Kidney epithelial cell (primary cell): ENCODE results near the gene APOBEC3F. TPM values are rescaled to one million over a fixed set of nuclear protein-coding genes. Genes with fewer than 3 reads are reported as not detected.

Experiments
- DNase-seq: peaks from one replicate; pipeline ENCODE4 v3.0.0-alpha.2; 2010; ENCODE audit warnings: low read depth
- H3K27me3 ChIP-seq: 2 replicates; pipeline ENCODE4 v1.6.0; 2011; ENCODE audit warnings: low read length; ENCODE audit not compliant: control insufficient read depth, insufficient read depth
- H3K36me3 ChIP-seq: 2 replicates; pipeline ENCODE4 v1.5.1; 2011; ENCODE audit warnings: low read length; ENCODE audit not compliant: control insufficient read depth, insufficient read depth
- H3K4me3 ChIP-seq: 2 replicates; pipeline ENCODE4 v1.5.1; 2011; ENCODE audit warnings: low read depth, mild to moderate bottlenecking, control low read depth, low read length
- total RNA-seq: library from RNA; depleted of rRNA; stranded (reverse); fragments of >200 nt; gene quantifications from 2 replicates; pipeline ENCODE4 v1.2.3, GENCODE V29; 2015
- TF ChIP-seq, protein P1 (sequence below): IDR thresholded peaks from 2 replicates; pipeline ENCODE4 v1.5.1; 2011; ENCODE audit warnings: mild to moderate bottlenecking, moderate library complexity, low read length, control low read depth, inconsistent platforms; ENCODE audit not compliant: insufficient read depth, poor library complexity, severe bottlenecking

The APOBEC3F gene
- total RNA-seq, 1 donor from 2014 or later = 7.5 TPM

DNA sequence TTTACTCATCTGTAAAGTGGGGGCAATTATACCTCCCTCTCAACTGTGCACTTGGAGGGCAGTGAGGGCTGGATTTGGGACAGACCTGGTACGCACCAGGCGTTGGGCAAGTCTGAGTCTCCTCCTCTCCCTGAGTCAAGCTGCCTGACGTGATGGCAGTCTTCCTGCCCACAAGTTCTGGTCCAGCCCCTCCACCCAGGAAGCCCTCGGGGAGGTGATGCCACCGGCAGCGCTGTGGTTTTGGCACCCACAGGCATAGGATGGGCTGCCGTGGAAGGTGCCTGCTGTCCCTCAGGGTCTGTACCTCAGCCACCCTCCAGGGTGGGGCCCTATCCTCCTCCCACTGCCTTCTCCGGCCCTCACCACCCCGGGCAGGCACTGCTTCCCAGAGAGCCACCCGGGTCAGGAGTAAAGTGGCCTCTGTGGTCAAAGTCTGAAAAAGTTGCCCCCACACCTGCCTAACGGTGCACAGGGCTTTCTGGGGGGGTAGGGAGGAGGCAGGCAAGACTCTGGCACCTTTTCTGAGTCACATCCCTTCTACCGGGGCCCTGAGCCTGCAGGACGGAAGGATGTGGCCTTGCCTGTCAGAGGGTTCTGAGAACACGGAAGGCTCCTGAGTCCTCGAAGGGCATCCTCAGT is 49.9 kb downstream of the APOBEC3F start:
- H3K27me3 ChIP-seq = peaks cover 6% of the 10 kb centered on the region
- TF ChIP-seq, protein P1, sequence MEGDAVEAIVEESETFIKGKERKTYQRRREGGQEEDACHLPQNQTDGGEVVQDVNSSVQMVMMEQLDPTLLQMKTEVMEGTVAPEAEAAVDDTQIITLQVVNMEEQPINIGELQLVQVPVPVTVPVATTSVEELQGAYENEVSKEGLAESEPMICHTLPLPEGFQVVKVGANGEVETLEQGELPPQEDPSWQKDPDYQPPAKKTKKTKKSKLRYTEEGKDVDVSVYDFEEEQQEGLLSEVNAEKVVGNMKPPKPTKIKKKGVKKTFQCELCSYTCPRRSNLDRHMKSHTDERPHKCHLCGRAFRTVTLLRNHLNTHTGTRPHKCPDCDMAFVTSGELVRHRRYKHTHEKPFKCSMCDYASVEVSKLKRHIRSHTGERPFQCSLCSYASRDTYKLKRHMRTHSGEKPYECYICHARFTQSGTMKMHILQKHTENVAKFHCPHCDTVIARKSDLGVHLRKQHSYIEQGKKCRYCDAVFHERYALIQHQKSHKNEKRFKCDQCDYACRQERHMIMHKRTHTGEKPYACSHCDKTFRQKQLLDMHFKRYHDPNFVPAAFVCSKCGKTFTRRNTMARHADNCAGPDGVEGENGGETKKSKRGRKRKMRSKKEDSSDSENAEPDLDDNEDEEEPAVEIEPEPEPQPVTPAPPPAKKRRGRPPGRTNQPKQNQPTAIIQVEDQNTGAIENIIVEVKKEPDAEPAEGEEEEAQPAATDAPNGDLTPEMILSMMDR = no peak
- no peaks in the 10 kb centered on the region for H3K36me3 ChIP-seq
- no peak overlapping the region for H3K4me3 ChIP-seq
- no peak for DNase-seq

DNA sequence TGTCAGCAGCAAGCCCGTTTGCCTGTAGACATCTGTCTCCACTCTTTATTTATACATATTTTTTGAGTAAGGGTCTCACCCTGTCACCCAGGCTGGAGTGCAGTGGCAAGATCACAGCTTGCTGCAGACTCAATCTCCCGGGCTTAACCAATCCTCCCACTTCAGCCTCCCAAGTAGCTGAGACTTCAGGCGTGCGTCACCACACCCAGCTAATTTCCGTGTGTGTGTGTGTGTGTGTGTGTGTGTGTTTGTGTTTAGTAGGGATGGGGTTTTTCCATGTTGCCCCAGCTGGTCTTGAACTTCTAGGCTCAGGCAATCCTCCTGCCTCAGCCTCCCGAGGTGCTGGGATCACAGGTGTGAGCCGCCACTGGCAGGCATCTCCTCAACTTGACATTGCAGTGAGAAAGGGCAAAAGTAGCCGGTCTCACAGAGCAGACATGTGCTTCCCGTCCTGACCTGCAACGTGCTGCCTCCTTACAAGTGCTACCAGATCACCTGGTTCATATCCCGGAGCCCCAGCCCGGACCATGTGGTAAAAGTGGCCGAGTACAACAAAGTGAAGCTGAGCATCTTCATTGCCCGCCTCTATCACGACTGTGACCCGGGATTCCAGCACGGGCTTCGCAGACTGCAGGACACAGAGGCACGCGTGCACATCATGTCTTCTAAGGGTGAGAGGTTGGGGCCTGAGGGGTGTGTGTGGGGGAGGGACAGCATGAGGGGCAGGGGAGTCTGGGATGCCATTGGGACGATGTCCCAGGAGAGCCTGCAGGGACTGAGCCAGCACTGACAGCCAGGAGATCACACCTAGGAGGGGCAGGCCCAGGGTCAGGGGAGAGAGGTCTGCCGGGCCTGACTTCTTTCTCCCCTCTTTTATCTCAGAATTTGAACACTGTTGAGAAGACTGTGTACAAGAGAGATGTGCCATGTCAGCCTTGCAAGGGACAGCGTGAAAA is 50.7 kb downstream of the APOBEC3F start:
- Histone ChIP-seq H3K36me3 (no peaks in the 10 kb centered on the region), H3K4me3 (no peak overlapping the region), H3K27me3 (peaks cover 6% of the 10 kb centered on the region)
- DNase-seq = no peak
- TF ChIP-seq, protein P1 = no peak

DNA sequence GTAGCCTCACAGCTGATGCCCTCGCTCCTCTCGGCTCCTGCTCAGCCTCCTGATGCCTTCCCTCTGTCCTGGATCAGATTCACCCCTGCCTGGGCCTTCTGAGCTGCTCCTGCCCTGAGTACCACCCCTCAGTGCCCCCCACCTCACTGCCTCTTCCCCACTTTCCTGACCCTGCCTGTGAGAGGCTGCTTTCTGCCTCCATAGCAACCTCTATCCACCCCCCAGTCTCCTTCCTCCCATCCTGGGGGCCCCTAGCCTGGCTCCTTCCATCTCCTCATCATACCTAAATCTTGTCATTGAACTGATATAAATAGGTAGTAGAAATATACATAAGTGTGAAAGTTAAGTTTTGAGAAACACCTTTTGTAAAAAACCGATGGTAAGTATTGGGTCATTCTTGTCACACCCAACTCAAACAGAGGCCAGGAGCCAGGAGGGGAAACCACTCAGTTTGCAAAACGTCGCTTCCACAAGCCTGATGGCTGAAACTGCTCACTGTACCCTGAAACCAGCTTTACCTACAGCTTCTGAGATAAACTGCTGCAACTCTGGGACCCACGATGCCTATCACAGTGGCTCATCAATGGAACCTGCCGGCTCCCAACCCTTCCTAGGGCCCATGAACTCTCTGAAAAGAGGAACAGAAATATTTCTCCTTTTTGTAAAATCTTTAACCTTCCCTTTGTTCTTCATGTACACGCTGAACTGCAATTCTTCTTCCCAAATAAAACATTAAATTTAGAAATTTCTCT is 51.6 kb downstream of the APOBEC3F start:
- TF ChIP-seq, protein P1 = no peak

DNA sequence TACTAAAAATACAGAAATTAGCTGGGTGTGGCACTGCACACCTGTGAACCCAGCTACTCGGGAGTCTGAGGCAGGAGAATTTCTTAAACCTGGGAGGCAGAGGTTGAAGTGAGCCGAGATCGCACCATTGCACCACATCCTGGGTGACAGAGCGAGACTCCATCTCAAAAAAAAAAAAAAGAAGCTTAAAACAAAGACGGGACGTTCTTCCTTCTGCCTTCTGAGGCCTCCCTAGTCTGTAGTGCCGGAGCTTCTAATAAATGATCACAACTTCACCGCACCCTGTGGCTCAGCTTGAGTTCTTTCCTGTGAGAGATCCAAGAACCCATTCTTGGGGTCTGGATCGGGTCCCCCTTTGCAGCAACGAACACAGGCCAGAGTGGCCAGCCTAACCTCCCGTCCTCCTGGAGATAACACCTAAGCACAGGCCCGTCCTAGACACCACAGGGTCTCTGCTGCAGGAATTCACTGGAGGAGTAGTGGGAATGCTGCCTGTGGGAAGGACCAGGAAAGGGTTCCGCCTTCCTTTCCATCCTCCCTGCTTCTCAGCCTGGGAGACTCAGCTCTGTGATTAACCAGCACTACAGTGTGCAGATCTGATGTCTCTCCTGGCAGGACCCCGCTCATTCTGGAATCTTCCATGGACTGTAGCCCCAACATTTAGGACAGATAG is 54.2 kb downstream of the APOBEC3F start:
- TF ChIP-seq, protein P1 = no peak
- H3K36me3 ChIP-seq = no peaks in the 10 kb centered on the region
- H3K4me3 ChIP-seq = no peak overlapping the region
- peaks cover 6% of the 10 kb centered on the region for H3K27me3 ChIP-seq
- no peak for DNase-seq

More for the DNA sequence above, 51.6 kb downstream of the APOBEC3F start:
- Histone ChIP-seq H3K4me3 (no peak overlapping the region), H3K27me3 (peaks cover 6% of the 10 kb centered on the region), H3K36me3 (no peaks in the 10 kb centered on the region)
- DNase-seq = no peak

DNA sequence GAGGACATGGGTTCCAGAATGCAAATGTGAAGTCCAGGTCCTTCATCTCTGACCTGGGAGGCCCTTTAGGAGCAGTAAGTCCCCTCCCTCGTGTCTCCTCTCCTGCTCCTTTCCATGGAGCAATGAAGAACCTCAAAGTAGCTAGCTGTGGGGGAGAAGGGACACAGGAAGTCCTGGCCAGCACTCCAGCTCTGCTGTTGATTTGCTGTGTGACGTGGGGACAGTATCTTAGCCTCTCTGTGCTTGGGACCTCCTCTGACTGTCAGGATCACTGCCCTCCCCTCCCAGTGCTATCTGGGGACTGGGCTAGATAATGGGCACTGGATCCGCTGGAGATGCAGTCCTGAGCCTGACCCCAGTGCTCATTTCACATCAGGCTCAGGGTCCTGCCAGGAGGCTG is 55.3 kb downstream of the APOBEC3F start:
- DNase-seq = no peak
- Histone ChIP-seq H3K36me3 (no peaks in the 10 kb centered on the region), H3K4me3 (no peak overlapping the region), H3K27me3 (peaks cover 6% of the 10 kb centered on the region)
- TF ChIP-seq, protein P1 = no peak
